Measurements from ENCODE around the gene EMID1.

EMID1 gene

DNA sequence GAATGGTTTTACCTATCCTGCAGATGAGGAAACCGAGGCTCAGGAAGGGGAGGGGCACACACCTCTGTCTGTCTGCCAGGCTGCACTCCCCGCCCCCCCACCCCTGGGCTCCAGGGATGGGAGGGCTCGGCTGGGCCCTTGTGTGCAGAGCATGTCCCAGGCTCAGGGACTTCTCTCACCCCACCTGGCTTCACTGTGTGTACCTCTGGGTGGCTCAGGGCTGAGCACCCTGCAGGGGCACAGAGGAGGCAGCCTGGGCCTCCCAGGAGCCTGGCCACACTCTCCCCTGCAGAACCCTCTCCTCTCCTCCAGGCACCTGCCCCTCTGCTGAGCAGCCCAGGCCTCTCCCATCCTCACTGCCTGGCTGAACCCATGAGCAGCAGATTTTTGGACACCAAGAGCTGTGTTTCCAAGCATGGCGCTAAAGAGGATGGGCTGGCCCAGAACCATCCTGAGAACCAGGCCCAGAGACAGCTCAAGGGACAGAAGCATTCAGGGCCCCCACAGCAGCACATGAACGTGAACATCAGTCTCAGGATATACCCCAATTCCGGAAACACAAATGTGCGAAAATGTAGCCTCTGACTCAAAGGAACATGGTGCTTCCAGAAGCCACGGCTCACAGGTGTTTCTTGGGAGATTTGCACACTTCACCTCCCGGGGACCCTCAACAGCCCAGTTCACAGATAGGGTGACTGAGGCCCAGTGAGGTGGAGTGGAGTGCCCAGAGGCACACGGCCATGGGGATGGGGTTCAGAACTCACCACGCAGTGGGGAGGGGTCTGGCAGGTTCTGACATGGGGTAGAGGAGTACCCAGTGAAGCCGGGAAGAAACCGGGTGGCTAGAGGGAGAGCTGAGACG lies 10.5 kb downstream of the EMID1 start:
- no peak overlapping the region for H3K4me3 ChIP-seq (ENCODE audit: low read depth in 1 of 2, low read length in 2 of 2)
- no peak for DNase-seq
- H2AFZ ChIP-seq (ENCODE audit: low read depth, low read length), result no peak overlapping the region
- no peaks in the 10 kb centered on the region for H3K27me3 ChIP-seq (ENCODE audit: insufficient read depth, low read length, poor library complexity)
- H3K4me1 ChIP-seq (ENCODE audit: insufficient read depth, low read length), result 0 out of 2 replicates have a peak, but pooled peaks cover 4% of the 10 kb centered on the region
- no peaks in the 10 kb centered on the region for H3K9me3 ChIP-seq (ENCODE audit: insufficient read depth, low read length, severe bottlenecking)
- 0 out of 2 replicates have a peak overlapping the region, but pooled peaks have one; percentile 4 for H3K27ac ChIP-seq (ENCODE audit: low read length)
- peaks cover 72% of the 10 kb centered on the region for H3K36me3 ChIP-seq (ENCODE audit: insufficient read depth, low read length)
- H4K20me1 ChIP-seq (ENCODE audit: insufficient read depth, low read length), result peaks cover 38% of the 10 kb centered on the region
- H3K79me2 ChIP-seq (ENCODE audit: insufficient read depth, low read length), result peaks cover 19% of the 10 kb centered on the region
- no peak overlapping the region for H3K4me2 ChIP-seq (ENCODE audit: insufficient read depth, low read length)
- TF ChIP-seq, protein P1, sequence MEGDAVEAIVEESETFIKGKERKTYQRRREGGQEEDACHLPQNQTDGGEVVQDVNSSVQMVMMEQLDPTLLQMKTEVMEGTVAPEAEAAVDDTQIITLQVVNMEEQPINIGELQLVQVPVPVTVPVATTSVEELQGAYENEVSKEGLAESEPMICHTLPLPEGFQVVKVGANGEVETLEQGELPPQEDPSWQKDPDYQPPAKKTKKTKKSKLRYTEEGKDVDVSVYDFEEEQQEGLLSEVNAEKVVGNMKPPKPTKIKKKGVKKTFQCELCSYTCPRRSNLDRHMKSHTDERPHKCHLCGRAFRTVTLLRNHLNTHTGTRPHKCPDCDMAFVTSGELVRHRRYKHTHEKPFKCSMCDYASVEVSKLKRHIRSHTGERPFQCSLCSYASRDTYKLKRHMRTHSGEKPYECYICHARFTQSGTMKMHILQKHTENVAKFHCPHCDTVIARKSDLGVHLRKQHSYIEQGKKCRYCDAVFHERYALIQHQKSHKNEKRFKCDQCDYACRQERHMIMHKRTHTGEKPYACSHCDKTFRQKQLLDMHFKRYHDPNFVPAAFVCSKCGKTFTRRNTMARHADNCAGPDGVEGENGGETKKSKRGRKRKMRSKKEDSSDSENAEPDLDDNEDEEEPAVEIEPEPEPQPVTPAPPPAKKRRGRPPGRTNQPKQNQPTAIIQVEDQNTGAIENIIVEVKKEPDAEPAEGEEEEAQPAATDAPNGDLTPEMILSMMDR (IDR thresholded peaks at IDR 0.05; ENCODE audit: borderline replicate concordance, extremely low read depth, low read length, poor library complexity, severe bottlenecking), result no peak
- TF ChIP-seq EZH2 (IDR thresholded peaks at IDR 0.05; ENCODE audit: borderline replicate concordance, low read depth, low read length, severe bottlenecking), result no peak
- no peak for ATAC-seq (ENCODE audit: insufficient read depth, low read depth)
- no peak overlapping the region; the same call in 1 of the 2 replicates for H3K9ac ChIP-seq (ENCODE audit: low read depth, low read length)

DNA sequence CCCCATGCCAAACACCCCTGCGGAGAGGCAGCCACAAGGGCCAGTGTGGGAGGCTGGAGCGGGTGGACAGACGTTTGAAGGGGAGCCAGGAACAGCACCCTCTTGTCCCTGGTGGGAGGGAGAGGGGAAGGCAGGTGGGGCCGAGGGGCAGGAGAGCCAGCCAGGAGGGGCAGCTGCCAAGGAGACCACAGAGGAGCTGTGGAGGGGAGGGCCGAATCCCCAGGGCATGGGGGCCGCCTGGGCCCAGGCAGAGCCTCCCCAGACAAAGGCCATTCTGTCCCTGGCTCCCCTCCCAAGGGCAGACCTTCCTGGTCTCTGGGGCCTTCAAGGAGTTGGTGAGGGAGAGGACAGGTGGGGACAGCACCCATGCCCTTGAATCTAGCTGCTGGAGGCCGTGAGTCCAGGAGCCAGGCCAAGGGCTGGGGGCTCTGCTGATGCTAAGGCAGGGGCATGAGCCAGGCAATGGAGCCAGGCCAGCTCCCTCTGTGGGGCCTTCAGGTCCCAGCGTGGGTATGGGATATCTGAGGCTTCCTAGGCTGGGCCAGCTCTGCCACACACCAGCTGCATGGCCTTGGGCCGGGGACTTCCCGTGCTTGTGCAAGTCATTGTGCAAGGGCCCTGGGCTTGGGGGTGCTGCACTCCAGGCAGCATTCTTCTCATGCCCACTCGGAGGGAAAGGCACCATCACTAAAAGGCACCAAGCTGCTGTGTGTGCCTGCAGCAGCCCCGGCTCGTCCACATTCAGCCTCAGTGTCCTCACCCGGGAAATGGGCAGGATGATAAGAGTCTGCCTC lies 11.4 kb downstream of the EMID1 start:
- Histone ChIP-seq H3K4me1 (ENCODE audit: insufficient read depth, low read length) (0 out of 2 replicates have a peak, but pooled peaks cover 4% of the 10 kb centered on the region), H3K36me3 (ENCODE audit: insufficient read depth, low read length) (peaks cover 68% of the 10 kb centered on the region), H3K79me2 (ENCODE audit: insufficient read depth, low read length) (peaks cover 14% of the 10 kb centered on the region), H3K4me3 (ENCODE audit: low read depth in 1 of 2, low read length in 2 of 2) (no peak overlapping the region), H3K9ac (ENCODE audit: low read depth, low read length) (no peak overlapping the region), H3K27ac (ENCODE audit: low read length) (peak overlapping the region; percentile 56; the same call in 1 of the 2 replicates), H3K4me2 (ENCODE audit: insufficient read depth, low read length) (no peak overlapping the region), H3K9me3 (ENCODE audit: insufficient read depth, low read length, severe bottlenecking) (no peaks in the 10 kb centered on the region), H3K27me3 (ENCODE audit: insufficient read depth, low read length, poor library complexity) (no peaks in the 10 kb centered on the region), H4K20me1 (ENCODE audit: insufficient read depth, low read length) (peaks cover 32% of the 10 kb centered on the region), H2AFZ (ENCODE audit: low read depth, low read length) (no peak overlapping the region)
- TF ChIP-seq EZH2 (IDR thresholded peaks at IDR 0.05; ENCODE audit: borderline replicate concordance, low read depth, low read length, severe bottlenecking), result no peak
- TF ChIP-seq, protein P1 (IDR thresholded peaks at IDR 0.05; ENCODE audit: borderline replicate concordance, extremely low read depth, low read length, poor library complexity, severe bottlenecking), result no peak
- ATAC-seq (ENCODE audit: insufficient read depth, low read depth), result peak; percentile 20; the same call in 1 of the 3 replicates
- no peak for DNase-seq

DNA sequence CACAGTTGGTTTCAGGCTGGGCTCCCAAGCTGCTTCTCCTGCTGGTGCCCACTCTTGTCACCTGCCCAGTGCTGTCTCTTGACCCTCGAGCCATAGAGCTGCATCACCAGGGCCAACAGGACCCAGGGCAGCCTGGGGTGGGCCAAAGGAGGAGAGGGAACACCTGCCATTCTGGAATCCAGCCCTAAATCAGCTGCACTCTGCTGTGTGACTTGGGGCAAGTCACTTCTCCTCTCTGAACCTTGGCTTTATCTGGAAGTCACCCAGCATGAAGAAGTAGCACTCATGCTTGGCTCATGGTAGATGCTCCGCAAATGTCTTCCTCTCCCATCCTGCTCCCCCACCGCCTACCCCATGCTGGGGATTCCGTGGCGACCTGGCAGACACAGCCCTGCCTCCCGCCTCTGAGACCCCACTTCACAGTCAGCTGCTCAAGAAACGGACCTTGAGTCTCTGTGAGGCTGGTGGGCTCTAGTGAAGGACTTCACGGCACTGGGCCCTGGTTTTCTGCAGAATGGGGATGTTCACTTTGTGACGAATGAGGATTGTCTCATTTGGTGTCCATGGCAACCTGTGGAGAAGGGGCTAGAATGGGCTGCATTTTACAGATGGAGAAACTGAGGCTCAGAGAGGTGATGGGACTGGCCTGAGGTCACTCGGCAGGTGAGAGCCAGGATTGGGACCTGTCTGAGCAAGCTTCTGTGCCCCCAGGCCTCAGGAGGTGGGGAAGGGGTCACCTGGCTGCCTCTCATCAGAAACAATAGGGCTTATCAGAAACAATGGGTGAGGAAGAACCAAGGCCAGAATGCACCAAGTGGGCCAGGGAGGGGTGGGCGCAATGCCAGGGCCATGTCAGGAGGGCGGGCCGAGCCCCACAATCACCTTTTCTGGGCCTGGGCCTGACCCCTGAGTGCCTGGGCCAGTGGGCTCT lies 12.4 kb downstream of the EMID1 start:
- H3K9me3 ChIP-seq (ENCODE audit: insufficient read depth, low read length, severe bottlenecking), result no peaks in the 10 kb centered on the region
- peaks cover 30% of the 10 kb centered on the region for H4K20me1 ChIP-seq (ENCODE audit: insufficient read depth, low read length)
- no peak overlapping the region for H3K4me2 ChIP-seq (ENCODE audit: insufficient read depth, low read length)
- no peak overlapping the region for H3K9ac ChIP-seq (ENCODE audit: low read depth, low read length)
- peaks cover 63% of the 10 kb centered on the region for H3K36me3 ChIP-seq (ENCODE audit: insufficient read depth, low read length)
- no peak for TF ChIP-seq EZH2 (IDR thresholded peaks at IDR 0.05; ENCODE audit: borderline replicate concordance, low read depth, low read length, severe bottlenecking)
- TF ChIP-seq, protein P1 (IDR thresholded peaks at IDR 0.05; ENCODE audit: borderline replicate concordance, extremely low read depth, low read length, poor library complexity, severe bottlenecking), result no peak
- DNase-seq (no peak), ATAC-seq (ENCODE audit: insufficient read depth, low read depth) (no peak)
- no peak overlapping the region for H2AFZ ChIP-seq (ENCODE audit: low read depth, low read length)
- H3K4me1 ChIP-seq (ENCODE audit: insufficient read depth, low read length), result 0 out of 2 replicates have a peak, but pooled peaks cover 4% of the 10 kb centered on the region
- no peaks in the 10 kb centered on the region for H3K27me3 ChIP-seq (ENCODE audit: insufficient read depth, low read length, poor library complexity)
- no peak overlapping the region for H3K4me3 ChIP-seq (ENCODE audit: low read depth in 1 of 2, low read length in 2 of 2)
- H3K27ac ChIP-seq (ENCODE audit: low read length), result no peak overlapping the region
- H3K79me2 ChIP-seq (ENCODE audit: insufficient read depth, low read length), result peaks cover 9% of the 10 kb centered on the region

All from DND-41 (cell line).